ENCODE data around the gene PYROXD2. TPM values are rescaled to one million over a fixed set of nuclear protein-coding genes. Genes with fewer than 3 reads are reported as not detected.

Gene PYROXD2
- total RNA-seq, 1 experiment from 2014 or later, result 7.0 TPM

- H3K9me3 Mint-ChIP-seq (ENCODE audit: low read depth, unreplicated experiment), result no peaks in the 10 kb centered on the region
- CTCF ChIA-PET, result no interaction called here
Observed at GRCh38 chr10:98399784-98400183, 15.2 kb downstream of the PYROXD2 start.

GRCh38 chr10:98397089-98397600 is 17.8 kb downstream of the PYROXD2 start:
- no peaks in the 10 kb centered on the region for H3K4me1 Mint-ChIP-seq (ENCODE audit: low read depth, unreplicated experiment)
- no peak for DNase-seq
- no peak for TF ChIP-seq CTCF (IDR thresholded peaks at IDR 0.05; ENCODE audit: unreplicated experiment)
- CTCF ChIA-PET, result interaction anchor here (0.6 kb wide), 1 partner anchor 472 kb away, joined by 4 read pairs; no protein-coding TSS in a partner anchor
- no peaks in the 10 kb centered on the region for H3K27me3 Mint-ChIP-seq (ENCODE audit: unreplicated experiment)
- no TSS peak for BruUV-seq (replicated peaks)
- no peak overlapping the region for H3K4me3 Mint-ChIP-seq (ENCODE audit: low read depth, unreplicated experiment)
- H3K9me3 Mint-ChIP-seq (ENCODE audit: low read depth, unreplicated experiment), result no peaks in the 10 kb centered on the region
- intact Hi-C loops (cut with micrococcal nuclease; ENCODE audit: unreplicated experiment), result no loop called here
- H3K27ac Mint-ChIP-seq (ENCODE audit: unreplicated experiment), result no peak overlapping the region
- no peaks in the 10 kb centered on the region for H3K36me3 Mint-ChIP-seq (ENCODE audit: insufficient read depth, unreplicated experiment)

More at GRCh38 chr10:98399784-98400183, 15.2 kb downstream of the PYROXD2 start:
- Mint-ChIP-seq H3K36me3 (ENCODE audit: insufficient read depth, unreplicated experiment) (no peaks in the 10 kb centered on the region), H3K4me1 (ENCODE audit: low read depth, unreplicated experiment) (no peaks in the 10 kb centered on the region), H3K4me3 (ENCODE audit: low read depth, unreplicated experiment) (no peak overlapping the region), H3K27me3 (ENCODE audit: unreplicated experiment) (no peaks in the 10 kb centered on the region), H3K27ac (ENCODE audit: unreplicated experiment) (no peak overlapping the region)
- BruUV-seq (replicated peaks), result no TSS peak
- TF ChIP-seq CTCF (IDR thresholded peaks at IDR 0.05; ENCODE audit: unreplicated experiment), result no peak
- DNase-seq, result no peak
- intact Hi-C loops (cut with micrococcal nuclease; ENCODE audit: unreplicated experiment), result no loop called here

DNA sequence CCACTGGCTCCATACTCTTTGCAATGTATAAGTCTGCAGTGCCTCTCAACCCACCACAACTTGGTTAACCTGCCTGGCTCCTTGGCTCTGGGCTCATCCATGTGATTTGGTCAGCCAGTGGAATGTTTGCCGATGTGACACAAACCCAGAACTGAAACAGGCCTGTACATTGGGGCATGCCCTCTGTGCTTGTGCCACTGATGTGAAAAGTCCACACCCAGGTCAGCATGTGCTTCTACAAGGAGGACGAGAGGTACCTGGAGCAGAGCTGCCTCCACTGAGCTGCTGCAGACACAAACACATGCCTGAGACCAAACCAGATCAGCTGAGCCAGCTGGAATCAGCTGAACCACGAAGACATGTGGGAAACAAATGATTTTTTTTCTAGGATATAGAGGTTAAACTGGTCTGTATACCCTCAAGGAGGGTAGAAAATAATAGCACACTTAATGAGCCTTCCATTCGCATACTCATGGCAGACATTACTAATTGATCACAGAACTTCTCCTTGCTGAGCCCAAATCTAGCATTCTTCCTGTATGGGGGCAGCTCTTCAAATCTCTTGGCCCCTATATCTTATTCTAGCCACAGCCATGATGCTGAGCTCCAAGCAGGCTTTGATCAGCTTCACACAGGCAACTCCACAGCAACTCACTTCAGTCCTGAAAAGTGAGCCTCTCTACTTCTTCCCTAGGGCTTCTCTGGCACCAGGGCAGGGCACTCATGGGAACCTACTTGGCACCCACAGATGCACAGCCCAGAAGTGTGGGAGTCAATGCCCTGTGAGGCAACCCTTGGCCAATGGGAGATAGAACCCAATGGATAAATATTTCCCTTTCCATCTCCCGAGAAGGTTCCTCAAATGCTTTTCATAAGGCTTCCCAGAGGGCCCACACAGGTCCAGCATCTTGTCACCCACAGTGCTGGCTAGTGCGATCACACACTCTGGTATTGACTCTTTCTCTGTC is 18.6 kb downstream of the PYROXD2 start:
- TF ChIP-seq CTCF (IDR thresholded peaks at IDR 0.05; ENCODE audit: unreplicated experiment), result no peak
- BruUV-seq (replicated peaks), result no TSS peak
- no peaks in the 10 kb centered on the region for H3K4me1 Mint-ChIP-seq (ENCODE audit: low read depth, unreplicated experiment)
- no peaks in the 10 kb centered on the region for H3K27me3 Mint-ChIP-seq (ENCODE audit: unreplicated experiment)
- DNase-seq, result no peak
- no peaks in the 10 kb centered on the region for H3K9me3 Mint-ChIP-seq (ENCODE audit: low read depth, unreplicated experiment)
- H3K4me3 Mint-ChIP-seq (ENCODE audit: low read depth, unreplicated experiment), result no peak overlapping the region
- CTCF ChIA-PET, result interaction anchor here (0.6 kb wide), 1 partner anchor 473 kb away, joined by 4 read pairs; no protein-coding TSS in a partner anchor
- H3K36me3 Mint-ChIP-seq (ENCODE audit: insufficient read depth, unreplicated experiment), result no peaks in the 10 kb centered on the region
- intact Hi-C loops (cut with micrococcal nuclease; ENCODE audit: unreplicated experiment), result no loop called here
- no peak overlapping the region for H3K27ac Mint-ChIP-seq (ENCODE audit: unreplicated experiment)

DNA sequence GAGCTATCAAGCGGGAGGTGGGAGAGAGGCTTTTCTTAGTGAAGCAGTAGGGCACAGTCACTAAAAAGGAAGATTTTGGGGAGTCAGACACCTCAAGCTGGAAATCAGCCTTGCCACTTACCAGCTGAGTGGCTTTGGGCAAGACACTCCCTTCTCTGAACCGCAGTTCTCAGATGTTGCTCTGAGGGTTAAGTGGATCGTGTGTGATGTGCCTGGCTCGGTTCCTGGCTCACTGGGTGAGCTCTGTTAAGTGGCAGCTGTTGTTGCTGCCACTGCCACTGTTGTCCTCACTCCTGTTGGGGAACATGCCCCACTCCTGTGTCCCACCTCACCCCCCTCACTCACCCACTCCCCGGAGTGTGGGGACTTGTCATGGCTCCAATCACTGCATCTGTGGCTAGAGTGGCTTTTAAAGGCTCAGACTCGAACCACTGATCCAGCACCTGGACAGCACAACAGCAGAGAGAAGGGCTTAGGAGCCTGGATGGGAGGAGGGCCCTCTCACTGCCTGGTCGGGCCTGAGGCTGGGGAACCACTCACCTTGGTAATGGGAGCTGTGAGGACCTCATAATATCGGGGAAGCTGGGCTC is 20.0 kb downstream of the PYROXD2 start:
- H3K36me3 Mint-ChIP-seq (ENCODE audit: insufficient read depth, unreplicated experiment), result no peaks in the 10 kb centered on the region
- intact Hi-C loops (cut with micrococcal nuclease; ENCODE audit: unreplicated experiment), result no loop called here
- H3K9me3 Mint-ChIP-seq (ENCODE audit: low read depth, unreplicated experiment), result no peaks in the 10 kb centered on the region
- no peak for TF ChIP-seq CTCF (IDR thresholded peaks at IDR 0.05; ENCODE audit: unreplicated experiment)
- no peak overlapping the region for H3K27ac Mint-ChIP-seq (ENCODE audit: unreplicated experiment)
- CTCF ChIA-PET, result interaction anchor here (0.7 kb wide), 1 partner anchor 980 kb away, joined by 5 read pairs; no protein-coding TSS in a partner anchor
- H3K4me1 Mint-ChIP-seq (ENCODE audit: low read depth, unreplicated experiment), result no peaks in the 10 kb centered on the region
- no peak overlapping the region for H3K4me3 Mint-ChIP-seq (ENCODE audit: low read depth, unreplicated experiment)
- no peaks in the 10 kb centered on the region for H3K27me3 Mint-ChIP-seq (ENCODE audit: unreplicated experiment)
- no TSS peak for BruUV-seq (replicated peaks)
- no peak for DNase-seq
